ENCODE measurements around the gene ALOXE3.

Gene ALOXE3

DNA sequence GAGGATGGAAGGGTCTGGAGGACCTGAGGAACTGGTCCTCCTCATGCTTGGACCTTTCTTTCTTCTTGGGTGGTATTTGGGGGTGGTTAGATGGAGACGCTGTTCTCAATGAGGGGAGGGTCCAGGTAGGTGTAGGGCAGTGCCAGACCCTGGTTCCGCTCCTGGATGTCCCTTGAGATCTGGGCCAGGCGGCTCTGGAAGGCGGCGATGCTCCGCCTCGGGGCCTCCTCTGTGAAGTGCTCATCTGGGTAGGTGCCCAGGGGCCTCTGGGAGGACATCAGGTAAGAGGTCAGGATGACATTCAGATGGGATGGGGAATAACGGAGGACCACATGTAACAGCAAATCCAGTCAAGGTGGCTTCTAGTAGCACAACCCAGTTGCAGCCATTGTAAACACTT, 21.8 kb downstream of the ALOXE3 start:
- Histone ChIP-seq H3K9me3 (ENCODE audit: insufficient read depth, low read depth, low read length) (no peaks in the 10 kb centered on the region), H3F3A (ENCODE audit: low read depth) (no peaks in the 10 kb centered on the region), H4K20me1 (ENCODE audit: insufficient read depth, low read length, poor library complexity, severe bottlenecking) (no peaks in the 10 kb centered on the region), H3K36me3 (ENCODE audit: insufficient read depth, low read length) (no peaks in the 10 kb centered on the region), H2AFZ (ENCODE audit: low read length) (no peak overlapping the region), H3K4me3 (ENCODE audit: low read length, poor library complexity, severe bottlenecking) (no peak overlapping the region), H3K4me2 (ENCODE audit: low read depth, low read length, poor library complexity, severe bottlenecking) (no peak overlapping the region), H3K9me2 (replicated peaks; ENCODE audit: low read depth, low read length) (no peaks in the 10 kb centered on the region), H3K9ac (ENCODE audit: low read depth, low read length, poor library complexity, severe bottlenecking) (no peak overlapping the region), H3K27me3 (ENCODE audit: insufficient read depth, low read length, poor library complexity, severe bottlenecking) (no peaks in the 10 kb centered on the region), H3K79me2 (ENCODE audit: insufficient read depth, low read length) (no peaks in the 10 kb centered on the region), H3K4me1 (ENCODE audit: insufficient read depth, low read length, poor library complexity, severe bottlenecking) (no peaks in the 10 kb centered on the region)
- TF ChIP-seq, protein P1, sequence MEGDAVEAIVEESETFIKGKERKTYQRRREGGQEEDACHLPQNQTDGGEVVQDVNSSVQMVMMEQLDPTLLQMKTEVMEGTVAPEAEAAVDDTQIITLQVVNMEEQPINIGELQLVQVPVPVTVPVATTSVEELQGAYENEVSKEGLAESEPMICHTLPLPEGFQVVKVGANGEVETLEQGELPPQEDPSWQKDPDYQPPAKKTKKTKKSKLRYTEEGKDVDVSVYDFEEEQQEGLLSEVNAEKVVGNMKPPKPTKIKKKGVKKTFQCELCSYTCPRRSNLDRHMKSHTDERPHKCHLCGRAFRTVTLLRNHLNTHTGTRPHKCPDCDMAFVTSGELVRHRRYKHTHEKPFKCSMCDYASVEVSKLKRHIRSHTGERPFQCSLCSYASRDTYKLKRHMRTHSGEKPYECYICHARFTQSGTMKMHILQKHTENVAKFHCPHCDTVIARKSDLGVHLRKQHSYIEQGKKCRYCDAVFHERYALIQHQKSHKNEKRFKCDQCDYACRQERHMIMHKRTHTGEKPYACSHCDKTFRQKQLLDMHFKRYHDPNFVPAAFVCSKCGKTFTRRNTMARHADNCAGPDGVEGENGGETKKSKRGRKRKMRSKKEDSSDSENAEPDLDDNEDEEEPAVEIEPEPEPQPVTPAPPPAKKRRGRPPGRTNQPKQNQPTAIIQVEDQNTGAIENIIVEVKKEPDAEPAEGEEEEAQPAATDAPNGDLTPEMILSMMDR (conservative IDR thresholded peaks at IDR 0.05; ENCODE audit: low read length): no peak
- no peak for TF ChIP-seq EZH2phosphoT487 (IDR thresholded peaks at IDR 0.05; ENCODE audit: borderline replicate concordance)

DNA sequence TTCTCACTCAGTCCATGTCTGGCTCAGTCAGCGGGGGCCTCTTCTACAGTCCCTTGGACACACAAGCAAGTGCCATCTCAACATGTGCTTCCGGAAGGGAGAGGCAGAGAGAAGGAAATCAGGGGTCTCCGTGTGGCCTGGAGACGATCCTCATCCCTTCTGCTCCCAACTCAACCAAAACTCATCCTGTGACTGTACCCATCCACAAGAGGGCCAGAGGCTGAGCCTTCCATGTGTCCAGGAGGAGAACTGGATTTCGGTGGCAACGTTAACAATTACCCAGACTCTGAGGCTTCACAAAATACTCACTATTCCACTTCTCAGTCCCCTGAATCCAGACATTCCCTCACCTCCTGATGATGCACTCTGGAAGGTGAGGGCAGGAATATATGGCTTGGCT, 23.0 kb downstream of the ALOXE3 start:
- Histone ChIP-seq H2AFZ (ENCODE audit: low read length) (no peak overlapping the region), H3K4me3 (ENCODE audit: low read length, poor library complexity, severe bottlenecking) (no peak overlapping the region), H3K27me3 (ENCODE audit: insufficient read depth, low read length, poor library complexity, severe bottlenecking) (no peaks in the 10 kb centered on the region), H3K9ac (ENCODE audit: low read depth, low read length, poor library complexity, severe bottlenecking) (no peak overlapping the region), H3K4me2 (ENCODE audit: low read depth, low read length, poor library complexity, severe bottlenecking) (no peak overlapping the region), H3F3A (ENCODE audit: low read depth) (no peaks in the 10 kb centered on the region), H3K9me2 (replicated peaks; ENCODE audit: low read depth, low read length) (no peaks in the 10 kb centered on the region), H3K36me3 (ENCODE audit: insufficient read depth, low read length) (no peaks in the 10 kb centered on the region), H4K20me1 (ENCODE audit: insufficient read depth, low read length, poor library complexity, severe bottlenecking) (no peaks in the 10 kb centered on the region), H3K9me3 (ENCODE audit: insufficient read depth, low read depth, low read length) (no peaks in the 10 kb centered on the region), H3K79me2 (ENCODE audit: insufficient read depth, low read length) (no peaks in the 10 kb centered on the region), H3K4me1 (ENCODE audit: insufficient read depth, low read length, poor library complexity, severe bottlenecking) (no peaks in the 10 kb centered on the region)
- TF ChIP-seq, protein P1 (conservative IDR thresholded peaks at IDR 0.05; ENCODE audit: low read length): no peak
- no peak for TF ChIP-seq EZH2phosphoT487 (IDR thresholded peaks at IDR 0.05; ENCODE audit: borderline replicate concordance)

DNA sequence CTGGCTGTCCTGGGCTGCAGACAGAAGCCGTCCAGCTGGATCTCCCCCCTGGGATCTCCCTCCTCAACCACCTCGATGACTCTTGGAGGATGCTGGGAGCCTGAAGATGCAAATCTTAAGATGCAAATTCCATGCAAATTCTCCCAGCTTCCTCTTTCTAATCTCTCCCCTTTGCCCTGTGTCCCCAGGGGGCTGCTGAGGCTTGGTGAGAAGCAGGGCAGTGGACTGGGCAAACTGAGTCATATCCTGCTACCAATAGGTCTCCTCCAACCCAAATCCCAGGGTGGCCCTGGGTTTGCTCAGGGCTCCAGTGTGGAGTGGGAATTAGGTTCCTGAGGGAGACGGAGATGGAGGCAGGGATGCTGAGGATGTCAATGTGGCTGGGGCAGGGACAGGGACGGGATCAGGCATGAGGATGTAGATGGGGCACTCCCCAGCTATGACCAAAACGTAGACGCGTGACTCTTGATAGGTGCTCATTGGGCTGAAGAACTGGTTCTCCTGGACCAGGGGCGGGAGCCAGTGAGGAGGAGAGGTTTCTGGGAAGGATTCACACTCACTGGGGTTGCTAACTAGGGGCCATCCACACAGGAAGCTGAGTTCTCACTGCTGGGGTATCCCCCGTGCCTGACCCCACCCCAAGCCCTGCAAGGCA, 27.2 kb downstream of the ALOXE3 start:
- Histone ChIP-seq H3K9ac (ENCODE audit: low read depth, low read length, poor library complexity, severe bottlenecking) (no peak overlapping the region), H3K4me3 (ENCODE audit: low read length, poor library complexity, severe bottlenecking) (no peak overlapping the region), H3K27me3 (ENCODE audit: insufficient read depth, low read length, poor library complexity, severe bottlenecking) (no peaks in the 10 kb centered on the region), H3K9me3 (ENCODE audit: insufficient read depth, low read depth, low read length) (no peaks in the 10 kb centered on the region), H3K36me3 (ENCODE audit: insufficient read depth, low read length) (no peaks in the 10 kb centered on the region), H3K4me2 (ENCODE audit: low read depth, low read length, poor library complexity, severe bottlenecking) (no peak overlapping the region), H3K79me2 (ENCODE audit: insufficient read depth, low read length) (no peaks in the 10 kb centered on the region), H4K20me1 (ENCODE audit: insufficient read depth, low read length, poor library complexity, severe bottlenecking) (no peaks in the 10 kb centered on the region), H3K4me1 (ENCODE audit: insufficient read depth, low read length, poor library complexity, severe bottlenecking) (no peaks in the 10 kb centered on the region), H3F3A (ENCODE audit: low read depth) (no peaks in the 10 kb centered on the region), H2AFZ (ENCODE audit: low read length) (no peak overlapping the region), H3K9me2 (replicated peaks; ENCODE audit: low read depth, low read length) (no peaks in the 10 kb centered on the region)
- TF ChIP-seq EZH2phosphoT487 (IDR thresholded peaks at IDR 0.05; ENCODE audit: borderline replicate concordance): no peak
- TF ChIP-seq, protein P1 (conservative IDR thresholded peaks at IDR 0.05; ENCODE audit: low read length): no peak
